ENCODE data around the gene GREB1L. TPM values are rescaled to one million over a fixed set of nuclear protein-coding genes. Genes with fewer than 3 reads are reported as not detected.

The GREB1L gene
- not detected for total RNA-seq

DNA sequence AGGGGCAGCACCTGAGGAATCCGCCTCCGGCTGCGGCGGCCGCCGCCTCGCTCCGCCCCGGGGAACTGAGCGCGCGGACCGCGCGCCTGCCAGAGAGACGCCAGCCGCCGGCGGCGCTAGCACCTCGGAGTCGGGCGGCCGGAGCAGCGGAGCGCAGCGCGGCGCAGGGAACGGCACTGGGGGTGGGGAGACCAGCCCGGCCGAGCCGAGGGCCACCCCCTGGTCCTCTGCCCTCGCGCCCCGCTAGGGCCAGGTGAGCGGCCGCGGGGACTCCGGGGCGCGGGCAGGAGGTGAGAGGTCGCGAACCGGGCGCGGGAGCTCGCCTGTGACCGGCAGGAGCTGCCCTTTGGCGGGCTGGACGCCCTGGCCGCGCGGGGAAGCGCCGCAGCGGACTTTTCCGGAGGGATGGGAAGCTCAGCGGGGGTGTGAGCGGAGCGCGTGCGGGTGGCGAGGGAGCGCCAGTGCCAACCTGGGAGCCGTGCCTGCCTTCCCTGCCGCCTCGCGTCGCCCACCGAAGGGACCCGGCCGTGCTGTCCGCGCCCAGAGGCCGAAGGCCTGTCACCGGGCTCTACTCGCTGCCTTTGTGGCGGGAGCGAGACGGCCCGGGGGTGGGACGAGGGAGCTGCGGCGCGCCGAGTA is at the start of gene GREB1L:
TSS of gene GREB1L (plus strand) at position 92 of the 639 bp plus-strand sequence. CDS start 141,287 bp downstream, outside the sequence.

Other genes with a start within 250 kb of the GREB1L start
- gene ROCK1, start 130.4 kb upstream of the GREB1L start, total RNA-seq, result 10 to 100 TPM; 63.4 to 64.2 TPM